Brain microvascular endothelial cell (primary cell): ENCODE data around the gene FASN.

ENCODE experiments used
- DNase-seq: peaks from one replicate; pipeline ENCODE4 v3.0.0-alpha.2; 2020
- H3K27ac ChIP-seq: fragments of 250-450 bp; sonication (Bioruptor Pico); 2 replicates; pipeline ENCODE4 v1.5.1; 2020; ENCODE audit warnings: mild to moderate bottlenecking, moderate library complexity
- H3K27me3 ChIP-seq: fragments of 250-450 bp; sonication (Bioruptor Pico); replicated peaks from 2 replicates; pipeline ENCODE4 v1.5.1; 2020; ENCODE audit warnings: mild to moderate bottlenecking
- H3K36me3 ChIP-seq: fragments of 250-450 bp; sonication (Bioruptor Pico); replicated peaks from 2 replicates; pipeline ENCODE4 v1.5.1; 2020; ENCODE audit warnings: mild to moderate bottlenecking
- H3K4me3 ChIP-seq: 2 replicates; pipeline ENCODE4 v1.5.1; 2011; ENCODE audit warnings: low read depth, mild to moderate bottlenecking, control low read depth, low read length, moderate library complexity
- in situ Hi-C: cut with HindIII; loops from 2 replicates; pipeline ENCODE4 v1.10.0; 2017; ENCODE audit warnings: low sequenced_read_pairs, low pct_ligation_motif_present
- TF ChIP-seq, protein P1 (sequence below): IDR thresholded peaks from 2 replicates; pipeline ENCODE4 v1.5.1; 2011; ENCODE audit warnings: low read depth, mild to moderate bottlenecking, moderate library complexity, low read length, control low read depth, inconsistent platforms; ENCODE audit errors: missing control alignments

FASN gene

DNA sequence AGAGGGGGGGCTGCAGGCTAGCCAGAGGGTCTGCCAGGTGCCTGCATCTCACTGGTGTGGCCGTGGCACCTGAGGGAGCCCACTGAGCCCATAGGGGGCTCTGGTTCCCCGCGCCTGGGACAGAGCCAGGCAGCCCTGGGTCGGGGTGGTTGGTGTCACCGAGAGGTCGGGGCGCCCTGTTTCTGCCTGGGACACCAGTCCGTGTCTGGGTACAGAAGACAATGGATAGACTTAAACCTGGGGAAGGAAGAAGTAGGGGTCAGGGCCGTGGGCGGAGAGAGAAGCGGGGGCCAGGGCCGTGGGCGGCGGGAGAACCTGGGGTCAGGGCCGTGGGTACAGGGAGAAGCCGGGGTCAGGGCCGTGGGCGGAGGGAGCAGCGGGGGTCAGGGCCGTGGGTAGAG lies 49.5 kb downstream of the FASN start:
- no peaks in the 10 kb centered on the region for H3K27me3 ChIP-seq
- no peak overlapping the region for H3K4me3 ChIP-seq
- no peak for DNase-seq
- in situ Hi-C loops = no loop called here
- TF ChIP-seq, protein P1, sequence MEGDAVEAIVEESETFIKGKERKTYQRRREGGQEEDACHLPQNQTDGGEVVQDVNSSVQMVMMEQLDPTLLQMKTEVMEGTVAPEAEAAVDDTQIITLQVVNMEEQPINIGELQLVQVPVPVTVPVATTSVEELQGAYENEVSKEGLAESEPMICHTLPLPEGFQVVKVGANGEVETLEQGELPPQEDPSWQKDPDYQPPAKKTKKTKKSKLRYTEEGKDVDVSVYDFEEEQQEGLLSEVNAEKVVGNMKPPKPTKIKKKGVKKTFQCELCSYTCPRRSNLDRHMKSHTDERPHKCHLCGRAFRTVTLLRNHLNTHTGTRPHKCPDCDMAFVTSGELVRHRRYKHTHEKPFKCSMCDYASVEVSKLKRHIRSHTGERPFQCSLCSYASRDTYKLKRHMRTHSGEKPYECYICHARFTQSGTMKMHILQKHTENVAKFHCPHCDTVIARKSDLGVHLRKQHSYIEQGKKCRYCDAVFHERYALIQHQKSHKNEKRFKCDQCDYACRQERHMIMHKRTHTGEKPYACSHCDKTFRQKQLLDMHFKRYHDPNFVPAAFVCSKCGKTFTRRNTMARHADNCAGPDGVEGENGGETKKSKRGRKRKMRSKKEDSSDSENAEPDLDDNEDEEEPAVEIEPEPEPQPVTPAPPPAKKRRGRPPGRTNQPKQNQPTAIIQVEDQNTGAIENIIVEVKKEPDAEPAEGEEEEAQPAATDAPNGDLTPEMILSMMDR = no peak
- peaks cover 8% of the 10 kb centered on the region for H3K36me3 ChIP-seq
- no peak overlapping the region for H3K27ac ChIP-seq

DNA sequence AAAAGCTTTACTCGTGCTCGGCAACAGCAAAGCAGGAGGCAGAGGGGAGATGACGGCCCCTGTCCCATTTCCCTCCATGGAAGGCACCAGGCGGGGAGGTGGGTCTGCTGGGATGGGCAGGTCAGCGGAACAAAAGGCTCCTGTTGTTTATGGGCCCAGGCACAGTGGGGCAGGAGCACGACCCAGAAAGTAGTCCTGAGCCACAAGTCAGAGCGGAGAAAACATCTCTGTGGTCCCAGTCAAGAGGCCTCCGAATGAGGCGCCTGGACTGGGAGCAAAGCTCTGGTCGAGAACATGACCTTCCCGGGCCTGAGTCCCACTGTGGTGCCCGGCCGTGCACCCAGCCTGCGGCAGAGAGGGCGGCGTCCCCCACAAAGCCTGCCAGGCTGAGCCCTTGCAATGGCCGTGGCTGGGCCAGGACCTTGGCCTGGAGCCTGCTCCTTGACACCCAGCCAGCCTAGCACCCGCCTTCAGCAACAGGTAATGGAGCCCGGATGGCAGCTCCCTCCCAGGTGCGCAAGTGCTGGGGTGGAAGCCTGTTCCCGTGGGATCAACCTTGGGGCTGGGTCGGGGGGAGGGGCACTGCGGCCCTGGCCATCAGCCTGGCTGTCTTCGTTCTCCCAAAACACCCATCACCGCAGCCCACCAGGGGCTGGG lies 50.0 kb downstream of the FASN start:
- no peak overlapping the region for H3K4me3 ChIP-seq
- no peak overlapping the region for H3K27ac ChIP-seq
- H3K27me3 ChIP-seq = no peaks in the 10 kb centered on the region
- H3K36me3 ChIP-seq = peaks cover 8% of the 10 kb centered on the region
- in situ Hi-C loops = no loop called here
- TF ChIP-seq, protein P1 = no peak
- DNase-seq = no peak

DNA sequence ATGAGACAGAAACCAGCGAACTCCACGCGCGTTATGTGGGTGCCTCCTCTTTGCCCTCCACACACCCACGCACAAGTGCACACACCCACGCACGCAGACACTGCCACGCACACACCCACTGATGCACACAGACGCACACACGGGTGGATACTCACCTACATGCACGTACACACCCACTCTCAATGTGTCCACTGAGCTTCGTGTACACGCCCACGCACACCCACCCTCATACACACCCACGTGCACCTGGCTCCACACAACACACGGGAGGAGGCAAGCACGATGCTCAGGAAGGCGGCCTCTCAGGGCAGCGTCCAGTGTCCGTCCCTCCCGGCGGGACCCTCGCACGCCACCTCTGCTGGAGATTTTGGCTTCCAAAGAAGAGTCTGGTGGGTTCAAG lies 50.7 kb downstream of the FASN start:
- Histone ChIP-seq H3K27ac (no peak overlapping the region), H3K27me3 (no peaks in the 10 kb centered on the region), H3K4me3 (no peak overlapping the region), H3K36me3 (peaks cover 8% of the 10 kb centered on the region)
- TF ChIP-seq, protein P1 = no peak
- in situ Hi-C loops = no loop called here
- DNase-seq = no peak

DNA sequence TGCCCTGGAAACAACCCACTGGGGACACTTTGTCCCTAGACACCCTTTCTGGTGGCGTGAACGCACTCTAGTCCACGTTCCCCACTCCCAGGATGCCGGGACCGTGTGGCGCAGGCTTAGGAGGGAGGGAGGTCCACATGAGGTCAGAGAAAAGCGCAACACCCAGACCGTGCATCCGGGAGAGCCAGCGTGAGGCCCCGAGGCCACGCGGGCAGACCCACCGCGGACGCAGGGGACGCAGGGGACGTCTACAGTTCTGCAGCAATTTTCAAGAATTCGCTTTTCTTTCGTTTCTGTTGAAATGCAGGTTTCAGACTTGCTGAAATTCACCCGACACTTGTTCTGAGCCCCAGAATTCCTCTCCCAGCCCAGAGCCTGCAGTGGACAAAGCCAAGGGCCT lies 51.1 kb downstream of the FASN start:
- TF ChIP-seq, protein P1 = no peak
- in situ Hi-C loops = no loop called here

DNA sequence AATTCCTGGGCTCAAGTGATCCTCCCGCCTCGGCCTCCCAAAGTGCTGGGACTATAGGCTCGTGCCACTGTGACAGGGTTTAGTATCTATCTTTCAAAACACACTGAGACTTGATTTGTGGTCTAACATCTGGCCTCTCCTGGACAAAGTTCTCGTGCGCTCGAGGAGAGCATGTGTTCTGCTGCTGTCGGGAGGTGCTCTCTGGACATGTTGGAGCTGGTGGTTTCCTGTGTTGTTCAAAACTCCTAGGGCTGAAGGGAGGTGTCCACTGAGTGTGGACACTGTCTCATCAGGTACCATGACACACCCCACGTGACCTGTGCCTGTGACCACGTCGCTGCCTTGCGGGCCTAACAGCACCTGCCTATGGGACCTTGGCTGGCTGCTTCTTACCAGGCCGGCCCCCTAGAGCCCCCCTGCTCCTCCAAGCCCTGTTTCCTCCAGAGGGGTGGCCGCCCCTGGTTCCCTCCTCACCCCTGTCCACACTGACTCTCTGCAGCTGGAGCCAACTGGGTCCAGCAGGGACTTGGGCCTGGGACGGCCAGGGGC lies 52.0 kb downstream of the FASN start:
- H3K27me3 ChIP-seq = no peaks in the 10 kb centered on the region
- TF ChIP-seq, protein P1 = no peak
- peaks cover 8% of the 10 kb centered on the region for H3K36me3 ChIP-seq
- no peak for DNase-seq
- in situ Hi-C loops = no loop called here
- H3K4me3 ChIP-seq = no peak overlapping the region
- H3K27ac ChIP-seq = no peak overlapping the region

More for the DNA sequence above, 51.1 kb downstream of the FASN start:
- Histone ChIP-seq H3K27me3 (no peaks in the 10 kb centered on the region), H3K36me3 (peaks cover 8% of the 10 kb centered on the region), H3K4me3 (no peak overlapping the region), H3K27ac (no peak overlapping the region)
- DNase-seq = no peak

DNA sequence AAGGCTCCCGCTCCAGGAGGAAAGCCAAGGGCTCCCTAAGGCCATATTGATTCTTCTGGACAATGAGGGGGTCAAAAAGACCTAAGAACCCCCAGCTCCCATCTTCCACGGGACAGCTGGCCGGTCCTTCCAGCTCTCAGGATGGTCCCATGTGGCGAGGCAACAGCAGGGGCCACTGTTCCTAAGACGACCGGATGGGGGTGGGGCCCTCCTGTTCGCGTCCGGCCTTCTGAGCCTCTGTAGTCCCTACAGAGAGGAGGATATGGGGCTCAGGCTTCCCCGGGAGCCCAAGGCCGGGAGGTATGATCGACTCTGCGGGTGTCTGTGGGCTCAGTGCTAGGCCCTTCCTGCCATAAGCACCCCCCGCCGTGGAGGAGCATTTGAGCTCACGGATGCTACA lies 54.5 kb downstream of the FASN start:
- H3K4me3 ChIP-seq = no peak overlapping the region
- in situ Hi-C loops = no loop called here
- no peak for DNase-seq
- TF ChIP-seq, protein P1 = no peak
- H3K27ac ChIP-seq = no peak overlapping the region
- H3K36me3 ChIP-seq = peaks cover 8% of the 10 kb centered on the region
- H3K27me3 ChIP-seq = no peaks in the 10 kb centered on the region
